ENCODE results near the gene COL4A1.
A peak's percentile ranks its signal among the peaks of the same experiment; 100 is the strongest.

DNA sequence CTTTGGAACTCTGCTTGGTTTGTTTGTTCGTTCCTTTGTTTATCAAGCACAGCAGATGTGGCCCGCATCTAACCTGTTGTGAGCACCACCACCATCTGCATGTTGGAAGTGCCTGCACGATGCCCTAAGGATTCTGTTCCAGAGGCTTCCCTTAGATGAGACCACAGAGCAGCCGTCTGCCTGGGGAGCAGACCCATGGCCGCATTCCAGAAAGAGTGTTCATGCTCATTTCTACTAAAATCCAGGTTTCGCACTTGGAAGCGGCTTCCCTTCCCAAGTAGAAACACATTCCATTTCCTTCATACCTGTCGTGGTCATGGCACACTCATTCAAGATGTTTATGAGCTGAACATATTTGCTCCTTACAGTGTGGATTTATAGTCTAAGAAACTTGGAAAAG is 27.3 kb upstream of the COL4A1 start:
- TF ChIP-seq, protein P1, sequence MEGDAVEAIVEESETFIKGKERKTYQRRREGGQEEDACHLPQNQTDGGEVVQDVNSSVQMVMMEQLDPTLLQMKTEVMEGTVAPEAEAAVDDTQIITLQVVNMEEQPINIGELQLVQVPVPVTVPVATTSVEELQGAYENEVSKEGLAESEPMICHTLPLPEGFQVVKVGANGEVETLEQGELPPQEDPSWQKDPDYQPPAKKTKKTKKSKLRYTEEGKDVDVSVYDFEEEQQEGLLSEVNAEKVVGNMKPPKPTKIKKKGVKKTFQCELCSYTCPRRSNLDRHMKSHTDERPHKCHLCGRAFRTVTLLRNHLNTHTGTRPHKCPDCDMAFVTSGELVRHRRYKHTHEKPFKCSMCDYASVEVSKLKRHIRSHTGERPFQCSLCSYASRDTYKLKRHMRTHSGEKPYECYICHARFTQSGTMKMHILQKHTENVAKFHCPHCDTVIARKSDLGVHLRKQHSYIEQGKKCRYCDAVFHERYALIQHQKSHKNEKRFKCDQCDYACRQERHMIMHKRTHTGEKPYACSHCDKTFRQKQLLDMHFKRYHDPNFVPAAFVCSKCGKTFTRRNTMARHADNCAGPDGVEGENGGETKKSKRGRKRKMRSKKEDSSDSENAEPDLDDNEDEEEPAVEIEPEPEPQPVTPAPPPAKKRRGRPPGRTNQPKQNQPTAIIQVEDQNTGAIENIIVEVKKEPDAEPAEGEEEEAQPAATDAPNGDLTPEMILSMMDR (IDR thresholded peaks at IDR 0.05) = no peak
- TF ChIP-seq POLR2AphosphoS5 (IDR thresholded peaks at IDR 0.05) = peak; percentile 23
- no peak for TF ChIP-seq EP300 (IDR thresholded peaks at IDR 0.05)
- TF ChIP-seq POLR2A (IDR thresholded peaks at IDR 0.05) = no peak

Measured in gastroesophageal sphincter (tissue), 3 donors.